GM18511 (cell line): ENCODE data around the gene IPCEF1.
"Not testable (repeated sequence)": the region's sequence is repeated elsewhere in the genome, so short reads cannot be mapped to it uniquely, and the experiment has no call there.

Experiments used
- ATAC-seq: cut with Tn5 transposase; IDR thresholded peaks from one replicate; pipeline ENCODE4 v1.9.1; 2021; ENCODE audit warnings: mild to moderate bottlenecking, moderate library complexity; ENCODE audit not compliant: unreplicated experiment

IPCEF1 gene

GRCh38 chr6:154249499-154250298 is 106.9 kb downstream of the IPCEF1 start:
- peak; percentile 74 for ATAC-seq

DNA sequence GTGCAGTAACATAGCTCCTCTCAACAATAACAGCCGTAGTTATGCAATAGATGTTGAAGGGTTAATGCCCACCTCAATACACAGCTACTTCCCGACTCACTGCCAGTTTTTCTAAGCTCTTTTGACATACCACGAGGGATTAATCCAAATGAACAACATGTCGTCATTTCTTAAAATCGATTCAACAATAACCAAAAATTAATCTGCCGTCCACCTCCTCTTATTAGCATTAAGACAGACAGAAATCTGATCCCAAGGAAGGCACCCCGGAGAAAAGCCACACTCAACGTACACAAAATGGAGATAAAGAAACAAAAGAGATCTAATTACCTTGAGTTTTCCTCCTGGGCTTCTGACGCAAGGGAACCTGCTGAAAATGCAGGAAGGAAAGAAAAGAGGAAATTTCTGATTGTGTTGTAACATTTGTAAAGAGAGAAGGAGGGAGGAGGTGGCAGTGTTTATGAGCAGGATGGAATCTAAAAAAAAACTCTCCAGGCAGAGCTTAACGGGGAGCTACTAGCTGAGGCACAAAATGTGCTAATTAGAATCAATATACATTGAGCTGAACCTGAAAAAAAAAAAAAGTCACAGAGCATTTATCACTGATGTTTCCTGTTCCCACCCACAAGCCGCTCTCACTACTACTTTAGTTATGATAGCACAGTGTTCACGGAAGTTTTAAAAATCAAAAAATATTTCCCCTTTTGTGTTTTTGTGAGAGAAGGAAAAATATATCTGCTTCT is 109.3 kb downstream of the IPCEF1 start:
- peak; percentile 43 for ATAC-seq

DNA sequence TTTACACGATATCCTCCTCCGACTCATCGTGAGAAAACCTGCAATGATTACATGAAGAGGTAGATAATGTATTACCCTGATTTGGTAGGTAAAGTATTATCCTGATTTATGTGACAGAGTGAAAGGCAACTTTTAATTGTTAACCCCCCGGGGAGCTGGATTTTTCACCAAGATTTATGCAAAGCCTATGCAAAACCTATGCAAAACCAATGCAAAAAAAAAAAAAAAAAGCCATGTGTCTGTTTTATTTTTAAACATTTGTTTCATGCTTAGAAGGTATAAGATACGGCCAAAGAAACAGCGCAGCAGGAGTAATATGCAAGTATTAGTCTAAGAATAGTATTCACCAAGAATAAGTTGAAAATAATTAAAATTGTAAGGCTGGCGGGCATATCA is 109.9 kb downstream of the IPCEF1 start:
- ATAC-seq = no peak

GRCh38 chr6:154245506-154245905 is 111.1 kb downstream of the IPCEF1 start:
- ATAC-seq = no peak

GRCh38 chr6:154243793-154244750 is 112.5 kb downstream of the IPCEF1 start:
- no peak for ATAC-seq

GRCh38 chr6:154242617-154243357 is 113.8 kb downstream of the IPCEF1 start:
- no peak for ATAC-seq

DNA sequence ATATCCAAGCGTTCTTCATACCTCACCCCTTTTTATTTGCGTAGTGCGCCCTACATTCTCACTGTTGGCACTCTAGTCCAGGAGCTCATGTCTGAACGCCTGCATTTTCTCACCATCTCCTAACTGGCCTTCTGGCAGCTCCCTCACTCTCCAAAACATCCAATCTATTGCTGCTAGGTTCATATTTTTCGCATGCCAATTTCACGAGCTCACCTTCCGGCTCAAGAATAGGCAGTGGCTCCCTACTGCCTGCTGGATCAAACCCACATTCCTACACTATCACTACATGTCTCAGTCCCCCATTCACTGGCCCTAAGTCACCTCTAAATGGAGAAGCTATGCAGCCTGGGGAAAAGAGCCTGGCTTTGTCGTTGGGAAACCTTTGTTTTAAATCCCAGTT is 115.0 kb downstream of the IPCEF1 start:
- no peak for ATAC-seq

DNA sequence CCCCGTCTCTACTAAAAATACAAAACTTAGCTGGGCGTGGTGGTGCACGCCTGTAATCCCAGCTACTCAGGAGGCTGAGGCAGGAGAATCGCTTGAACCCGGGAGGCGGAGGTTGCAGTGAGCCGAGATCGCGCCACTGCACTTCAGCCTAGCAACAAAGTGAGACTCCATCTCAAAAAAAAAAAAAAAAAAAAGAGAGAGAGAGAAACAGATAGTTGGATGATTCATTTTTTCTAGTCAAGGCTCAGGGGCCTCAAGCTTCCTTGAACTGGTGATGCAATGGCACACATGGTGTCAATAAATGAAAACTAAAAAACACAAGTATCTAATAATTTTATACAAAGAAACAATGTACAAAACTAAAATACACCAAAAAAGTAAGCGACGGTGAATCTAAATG is 115.5 kb downstream of the IPCEF1 start:
- not testable (repeated sequence) for ATAC-seq

DNA sequence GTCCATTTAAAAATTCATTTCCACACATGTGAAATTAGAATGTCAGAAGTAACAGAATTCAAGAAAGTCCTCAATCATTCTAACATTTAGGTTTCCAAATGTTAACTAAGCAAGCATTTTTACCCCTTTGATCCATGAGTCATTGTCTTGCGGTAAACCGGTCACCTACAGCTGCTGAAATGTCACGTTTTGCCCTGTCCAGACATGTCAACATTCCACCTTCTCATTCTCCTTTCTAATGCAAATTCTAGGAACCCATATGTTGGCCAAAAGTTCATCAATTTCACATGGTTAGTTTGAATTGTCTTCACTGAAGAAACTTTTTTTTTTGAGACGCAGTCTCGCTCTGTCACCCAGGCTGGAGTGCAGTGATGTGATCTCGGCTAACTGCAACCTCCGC is 117.2 kb downstream of the IPCEF1 start:
- no peak for ATAC-seq

- no peak for ATAC-seq
Measured at GRCh38 chr6:154238831-154239230, 117.8 kb downstream of the IPCEF1 start.

DNA sequence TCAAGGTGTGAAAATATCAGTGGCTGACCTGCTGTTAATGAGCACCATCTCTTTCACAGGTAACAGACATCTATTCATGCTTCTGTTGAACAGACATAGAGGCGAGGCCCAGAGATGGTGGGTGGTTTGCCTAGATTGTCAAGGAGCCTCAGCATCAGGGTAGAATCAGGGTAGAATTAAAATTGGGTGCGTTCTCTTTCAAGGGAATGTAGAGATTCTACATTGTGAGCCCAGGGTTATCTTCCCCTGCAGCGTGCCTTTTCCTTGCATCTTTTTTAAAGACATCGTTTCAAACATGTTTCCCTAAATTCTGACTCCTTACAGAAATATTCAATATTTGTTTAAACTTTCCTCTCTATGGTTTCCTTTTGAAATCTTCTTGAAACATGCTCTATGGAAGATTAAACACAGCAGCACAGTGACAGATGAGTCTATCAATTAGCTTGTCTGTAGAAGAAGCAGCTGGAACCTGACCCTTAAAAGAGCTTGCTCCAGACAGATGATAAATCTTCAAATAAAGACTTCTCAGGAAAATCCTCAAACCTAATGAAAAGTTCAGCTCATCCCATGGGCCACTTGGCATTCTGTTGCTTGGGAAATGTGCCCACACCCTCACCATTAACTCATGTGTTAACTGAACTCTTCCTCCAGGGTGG is 119.8 kb downstream of the IPCEF1 start:
- no peak for ATAC-seq

- peak; percentile 69 for ATAC-seq
Measured at GRCh38 chr6:154234019-154234772, 122.4 kb downstream of the IPCEF1 start.

GRCh38 chr6:154233383-154233782 is 123.2 kb downstream of the IPCEF1 start:
- no peak for ATAC-seq

DNA sequence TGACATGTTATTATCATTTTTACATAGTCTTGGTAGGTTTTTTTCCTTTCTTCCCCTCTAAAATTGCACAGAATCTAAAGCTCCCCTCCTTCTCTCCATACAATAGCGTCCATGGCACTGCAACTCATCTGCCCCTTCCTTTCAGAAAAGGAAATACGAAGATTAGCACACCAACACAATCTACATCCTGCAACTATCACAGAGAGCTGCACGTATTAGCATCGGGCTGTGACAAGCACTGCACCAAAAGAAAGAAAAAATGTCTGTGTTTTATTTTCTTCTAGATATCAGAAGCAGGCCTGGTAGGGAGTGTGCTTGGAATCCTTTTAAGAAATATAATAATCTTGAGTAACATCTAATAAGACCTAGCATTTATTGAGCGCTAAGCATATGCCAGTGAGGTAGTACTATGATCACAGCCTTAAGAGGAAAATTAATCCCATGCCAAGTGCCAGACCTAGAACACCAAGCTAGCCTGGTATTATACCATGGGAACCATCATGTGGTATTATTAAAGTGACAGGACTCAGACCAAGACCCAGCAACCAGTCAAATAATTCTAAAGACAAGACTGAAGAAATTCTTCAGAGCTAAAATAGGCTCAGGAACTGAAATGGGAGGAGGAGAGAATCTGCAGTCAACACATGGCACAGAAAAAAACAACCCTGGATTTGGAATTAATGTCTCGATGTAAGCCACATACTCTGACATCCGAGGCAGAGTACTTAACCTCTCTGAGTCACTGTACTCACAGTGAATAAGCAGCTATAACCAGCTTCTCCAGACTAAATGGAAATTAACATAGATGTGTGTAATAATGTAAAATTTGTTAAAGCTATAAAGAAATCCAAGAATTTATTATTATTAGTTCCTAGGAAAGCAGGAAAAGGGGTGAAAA is 124.3 kb downstream of the IPCEF1 start:
- ATAC-seq = no peak

- no peak for ATAC-seq
Measured at GRCh38 chr6:154230910-154231595, 125.5 kb downstream of the IPCEF1 start.

DNA sequence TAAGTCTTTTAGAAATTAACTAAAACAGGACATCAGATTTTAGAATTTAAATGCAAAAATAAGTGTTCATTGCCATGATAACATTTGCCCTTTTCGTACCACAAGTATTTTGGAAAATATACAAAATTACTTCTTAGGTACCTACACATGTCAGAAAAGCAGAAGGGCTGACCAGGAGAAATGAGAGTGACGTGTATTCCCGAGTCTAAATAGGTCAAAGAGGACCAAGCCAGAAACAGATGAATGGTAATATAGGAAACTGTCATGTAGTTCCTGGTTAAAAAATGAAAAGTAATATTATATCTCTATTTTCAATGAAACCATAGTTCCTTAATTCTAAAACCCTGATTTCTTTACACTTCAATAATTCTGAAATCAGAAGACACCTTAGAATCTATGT is 126.2 kb downstream of the IPCEF1 start:
- ATAC-seq = no peak

GRCh38 chr6:154229786-154230185 is 126.8 kb downstream of the IPCEF1 start:
- ATAC-seq = peak; percentile 47

DNA sequence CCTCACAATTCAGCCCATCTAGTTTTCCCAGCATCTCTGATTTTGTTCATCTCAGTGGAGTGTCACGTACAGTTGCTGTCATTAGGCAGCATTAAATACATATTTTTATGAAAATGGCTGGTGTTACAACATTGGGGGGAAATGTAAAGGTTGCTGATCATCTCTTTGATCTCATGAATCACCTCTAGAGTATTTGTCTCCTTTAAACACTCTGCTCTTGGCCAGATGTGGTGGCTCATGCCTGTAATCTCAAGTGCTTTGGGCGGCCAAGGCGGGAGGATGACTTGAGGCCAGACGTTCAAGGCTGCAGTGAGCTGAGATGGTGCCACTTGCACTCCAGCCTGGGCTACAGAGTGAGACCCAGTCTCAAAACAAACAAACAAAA is 128.1 kb downstream of the IPCEF1 start:
- ATAC-seq = no peak
